ENCODE data around the gene CACNB1.
A peak's percentile ranks its signal among the peaks of the same experiment; 100 is the strongest.

Gene CACNB1

DNA sequence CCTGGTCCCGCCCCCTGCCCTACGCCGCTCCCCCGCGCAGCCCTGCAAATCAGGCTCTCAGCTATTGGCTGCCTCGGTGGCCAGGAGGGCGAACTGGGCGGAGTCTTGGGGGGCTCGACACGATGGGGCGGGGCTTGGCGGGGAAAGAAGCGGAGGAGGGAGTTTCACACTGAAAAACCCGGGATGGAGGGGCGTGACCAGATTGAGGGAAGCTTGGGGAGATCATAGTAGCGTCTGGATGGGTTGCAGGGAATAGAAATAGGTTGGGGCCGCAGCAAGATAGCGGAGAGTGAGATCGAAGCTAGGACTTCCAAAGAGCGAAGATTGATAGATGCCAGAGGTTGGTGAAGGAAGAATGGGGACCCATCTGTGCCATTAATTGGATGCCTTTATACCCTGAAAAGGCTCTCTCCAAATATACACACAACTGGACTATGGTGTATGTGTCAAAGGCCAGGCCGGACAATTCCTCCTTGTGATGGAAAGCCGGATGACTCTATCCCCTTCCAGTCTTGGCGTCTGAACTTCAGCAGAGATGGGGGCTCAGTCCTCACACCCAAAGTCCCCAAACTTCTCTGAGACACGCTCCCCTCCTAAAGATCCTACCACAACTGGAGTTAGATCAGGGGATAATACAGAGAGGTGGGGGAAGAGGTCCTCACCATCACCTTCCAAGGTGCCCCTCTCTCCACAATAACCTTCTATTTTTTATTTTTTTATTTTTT, 28.7 kb upstream of the CACNB1 start:
- DNase-seq (ENCODE audit: low read depth): peak; percentile 39

- no peak for DNase-seq (ENCODE audit: low read depth)
These were observed 28.0 kb upstream of the CACNB1 start, which contains the start of gene STAC2 for GRCh38 chr17:39225308-39225958. Gene STAC2 (minus strand): TSS chr17:39225945. CDS start chr17:39225502, 443 bp downstream.

- no peak for DNase-seq (ENCODE audit: low read depth)
These were observed 27.4 kb upstream of the CACNB1 start for GRCh38 chr17:39224778-39225307.

DNA sequence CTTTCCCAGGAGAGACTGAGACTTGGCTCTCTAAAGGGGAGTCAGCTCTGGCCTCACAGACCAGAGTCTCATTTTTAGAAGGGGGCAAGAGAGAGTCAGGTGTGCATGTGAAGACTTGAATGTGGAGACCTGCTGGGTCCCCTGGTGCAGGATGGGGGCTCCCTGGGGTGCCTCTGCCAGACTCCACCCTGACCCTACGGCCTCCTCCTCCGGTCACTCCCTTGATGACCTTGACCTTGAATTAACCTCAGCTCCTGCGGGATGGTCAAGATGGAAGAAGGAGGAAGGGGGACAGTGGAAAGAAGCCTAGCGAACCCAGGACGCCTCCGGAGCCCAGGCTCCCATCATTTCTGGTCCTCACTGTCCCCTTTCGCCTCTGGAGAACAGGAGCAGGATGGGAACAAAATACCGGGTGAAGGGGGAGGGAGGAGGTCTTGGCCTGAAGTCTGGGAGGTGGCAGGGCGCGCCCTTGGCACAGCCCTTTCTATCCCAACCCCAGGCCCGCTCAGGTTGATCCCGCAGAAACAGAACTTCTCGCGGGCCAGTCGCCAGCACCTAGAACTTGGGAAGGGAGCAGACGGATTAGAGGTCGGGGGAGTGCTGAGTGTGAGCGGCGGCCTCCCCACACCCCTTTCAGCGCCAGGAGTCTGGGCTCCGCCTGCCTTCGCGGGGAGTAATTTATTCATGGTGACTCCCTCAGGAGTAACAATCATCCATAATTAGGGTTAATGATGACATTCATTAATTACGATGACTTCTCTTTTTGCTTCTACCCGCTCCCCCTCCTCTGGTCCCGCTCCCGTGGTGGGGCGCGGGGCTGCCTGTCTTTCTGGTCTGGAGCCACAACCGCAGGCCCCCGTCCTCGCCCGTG, 26.7 kb upstream of the CACNB1 start:
- no peak for DNase-seq (ENCODE audit: low read depth)

GRCh38 chr17:39222866-39223834, 25.7 kb upstream of the CACNB1 start:
- DNase-seq (ENCODE audit: low read depth): no peak

DNA sequence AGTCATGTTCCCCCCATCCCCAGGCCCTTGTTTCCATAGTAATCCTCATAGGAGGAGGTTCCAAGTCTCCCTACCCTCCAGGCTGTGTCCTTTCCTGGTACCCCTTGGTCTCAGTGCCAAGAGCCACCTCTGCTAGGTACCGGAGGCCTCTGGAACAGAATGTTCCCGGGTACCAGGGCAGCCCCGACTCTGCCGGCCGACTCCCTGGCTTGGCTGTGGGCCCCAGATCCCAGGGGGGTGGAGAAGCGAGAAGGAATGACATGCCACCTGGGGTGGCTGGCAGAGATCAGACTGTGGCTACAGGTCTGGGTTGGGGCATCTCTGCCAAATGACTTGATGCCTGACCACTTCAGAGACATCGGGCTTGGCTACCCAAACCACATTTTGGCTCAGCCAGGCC, 24.7 kb upstream of the CACNB1 start:
- no peak for DNase-seq (ENCODE audit: low read depth)

- no peak for DNase-seq (ENCODE audit: low read depth)
These were observed 24.1 kb upstream of the CACNB1 start for GRCh38 chr17:39221572-39221971.

GRCh38 chr17:39219647-39220154, 22.2 kb upstream of the CACNB1 start:
- no peak for DNase-seq (ENCODE audit: low read depth)

GRCh38 chr17:39218906-39219305, 21.4 kb upstream of the CACNB1 start:
- no peak for DNase-seq (ENCODE audit: low read depth)

- DNase-seq (ENCODE audit: low read depth): no peak
These were observed 20.4 kb upstream of the CACNB1 start for GRCh38 chr17:39217734-39218369.

GRCh38 chr17:39213852-39214251, 16.4 kb upstream of the CACNB1 start:
- DNase-seq (ENCODE audit: low read depth): no peak

GRCh38 chr17:39212841-39213480, 15.5 kb upstream of the CACNB1 start:
- DNase-seq (ENCODE audit: low read depth): no peak

DNA sequence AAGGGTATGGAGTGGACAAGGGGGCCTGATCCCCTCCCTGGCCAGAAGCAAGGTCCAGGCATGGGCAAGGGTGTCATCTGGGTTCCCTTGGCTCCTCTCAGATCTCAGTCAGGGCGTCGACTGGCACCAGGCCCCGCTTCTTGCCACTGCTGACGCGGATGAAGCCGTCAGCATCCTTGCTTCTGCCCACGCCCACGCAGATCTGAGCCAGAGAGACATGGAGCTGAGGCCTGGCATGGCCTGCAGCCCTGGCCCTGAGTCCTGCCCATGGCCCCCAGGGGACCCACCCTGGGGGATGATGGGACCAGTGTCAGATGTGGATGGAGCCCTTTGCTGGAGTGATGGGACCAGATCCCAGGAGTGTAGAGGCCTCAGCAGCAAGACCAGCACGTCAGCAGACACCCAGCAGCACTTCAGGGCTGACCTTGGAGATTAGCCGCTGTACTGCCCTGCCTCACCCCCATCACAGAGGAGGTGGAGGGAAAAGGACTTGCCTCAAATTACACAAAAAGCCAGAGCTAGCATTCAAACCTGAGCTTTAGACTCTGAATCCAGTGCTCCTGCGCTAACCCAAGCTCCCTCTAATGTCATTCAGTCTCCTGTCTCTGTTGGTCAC, 14.8 kb upstream of the CACNB1 start:
- DNase-seq (ENCODE audit: low read depth): no peak

- no peak for DNase-seq (ENCODE audit: low read depth)
These were observed 12.6 kb upstream of the CACNB1 start for GRCh38 chr17:39210093-39210434.

DNA sequence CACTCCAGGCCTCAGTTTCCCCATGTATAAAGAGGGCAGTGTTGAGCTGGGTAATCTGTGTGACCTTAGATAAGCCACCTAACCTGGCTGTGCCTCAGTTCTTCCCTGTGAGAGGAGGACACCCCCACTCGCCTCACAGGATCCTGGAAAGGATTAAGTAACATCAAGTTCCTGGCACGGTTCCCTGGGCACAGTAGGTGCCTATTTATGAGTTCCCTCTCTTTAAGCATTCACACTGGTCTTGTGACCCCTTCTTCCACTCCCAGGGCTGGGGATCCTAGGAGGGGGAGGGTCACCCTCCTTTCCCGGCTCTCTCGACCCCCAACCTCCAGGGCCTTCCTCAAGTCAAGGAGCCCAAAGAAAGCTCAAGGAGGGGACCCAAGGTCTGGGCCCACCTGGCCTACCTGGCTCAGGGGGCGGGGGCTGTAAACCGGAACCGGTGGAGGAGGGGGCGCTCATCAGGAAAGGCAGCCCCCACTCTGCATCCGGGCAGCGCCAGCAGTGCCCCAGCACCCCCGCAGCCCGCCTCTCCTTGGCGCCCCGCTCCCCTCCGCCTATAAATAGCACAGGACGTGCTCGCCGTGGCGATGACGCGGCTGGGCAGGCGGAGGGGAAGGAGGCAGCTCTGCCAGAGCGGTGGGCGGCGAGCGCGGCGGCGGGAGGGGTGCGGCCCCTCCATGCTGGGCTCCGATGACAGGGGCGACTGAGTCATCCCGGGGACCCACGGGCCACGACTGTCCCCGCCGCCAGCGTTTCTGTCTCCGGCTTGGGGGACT, 12.0 kb upstream of the CACNB1 start:
- DNase-seq (ENCODE audit: low read depth): peak; percentile 53

DNA sequence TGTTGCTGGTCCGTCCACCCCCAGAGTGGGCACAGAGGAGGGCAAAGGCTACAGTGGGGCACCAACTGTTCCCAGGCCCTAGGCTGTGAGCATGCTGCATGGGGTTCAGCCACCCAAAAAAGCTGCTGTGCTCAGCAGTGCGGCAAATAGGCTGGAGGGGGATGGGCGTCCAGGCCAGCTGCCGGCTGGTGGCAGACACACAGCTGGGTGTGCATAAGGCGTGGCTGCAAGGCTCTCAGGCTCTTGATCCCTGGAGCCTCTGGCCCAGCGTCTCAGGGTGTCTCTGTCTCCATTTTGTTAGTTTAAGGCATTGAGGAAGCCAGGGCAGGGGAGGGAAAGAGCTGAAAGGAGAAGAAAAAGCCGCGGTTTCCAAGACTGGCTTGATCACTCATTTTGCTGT, 11.4 kb upstream of the CACNB1 start:
- no peak for DNase-seq (ENCODE audit: low read depth)

GRCh38 chr17:39208136-39208535, 10.7 kb upstream of the CACNB1 start:
- no peak for DNase-seq (ENCODE audit: low read depth)

GRCh38 chr17:39205112-39205526, 7.7 kb upstream of the CACNB1 start:
- DNase-seq (ENCODE audit: low read depth): no peak

DNA sequence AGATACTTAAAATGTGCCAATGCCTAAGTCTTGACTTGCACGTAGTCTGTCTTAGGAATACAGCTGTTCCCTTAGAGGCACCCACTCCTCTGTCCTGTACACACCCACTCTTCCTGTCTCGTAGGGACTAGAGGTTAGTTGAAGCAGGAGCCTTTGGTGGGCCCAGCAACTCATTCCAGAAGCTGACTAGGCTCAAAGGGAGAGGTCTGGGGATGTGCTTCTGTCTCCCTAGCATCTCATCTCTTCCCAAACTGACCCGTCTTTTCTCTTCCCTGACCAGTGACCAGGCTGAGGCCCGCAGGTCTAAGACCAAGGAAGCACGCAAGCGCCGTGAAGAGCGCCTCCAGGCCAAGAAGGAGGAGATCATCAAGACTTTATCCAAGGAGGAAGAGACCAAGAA, 6.8 kb upstream of the CACNB1 start:
- no peak for DNase-seq (ENCODE audit: low read depth)
